Endometrial microvascular endothelial cells (primary cell): ENCODE results near the gene CHRM2. TPM values are rescaled to one million over a fixed set of nuclear protein-coding genes. Genes with fewer than 3 reads are reported as not detected.

ENCODE experiments used
- in situ Hi-C: cut with HindIII; loops from 2 replicates; pipeline ENCODE4 v1.10.0; 2017; ENCODE audit warnings: low sequenced_read_pairs, low pct_unique_long_range_greater_than_20kb; ENCODE audit errors: inconsistent ontology term
- total RNA-seq: library from RNA; depleted of rRNA; stranded (reverse); fragments of >200 nt; gene quantifications from one replicate; pipeline ENCODE4 v1.2.3, GENCODE V29; 2015; ENCODE audit errors: inconsistent ontology term

The CHRM2 gene
- total RNA-seq, 1 donor from 2014 or later = not detected

DNA sequence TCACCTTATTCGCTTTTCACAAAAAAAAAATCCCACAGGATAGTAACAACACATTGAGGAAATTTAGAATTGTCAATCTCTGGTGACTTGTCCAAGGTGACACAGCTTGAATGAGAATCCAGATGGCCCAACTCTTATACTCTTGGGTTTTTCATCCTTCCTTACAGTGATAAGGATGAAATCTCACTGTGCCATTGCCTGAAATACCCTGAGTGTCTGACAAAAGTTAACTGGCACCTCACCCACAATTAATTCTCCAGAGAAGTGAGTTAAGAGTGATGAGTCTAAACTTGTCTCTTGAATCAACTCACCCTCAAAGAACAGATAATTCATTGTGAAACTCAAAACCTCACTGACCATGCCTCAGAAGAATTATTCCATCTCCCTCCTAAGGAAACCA, 18.9 kb downstream of the CHRM2 start:
- in situ Hi-C loops = no loop called here

- in situ Hi-C loops = no loop called here
Observed at GRCh38 chr7:136890399-136890798, 21.9 kb downstream of the CHRM2 start.

DNA sequence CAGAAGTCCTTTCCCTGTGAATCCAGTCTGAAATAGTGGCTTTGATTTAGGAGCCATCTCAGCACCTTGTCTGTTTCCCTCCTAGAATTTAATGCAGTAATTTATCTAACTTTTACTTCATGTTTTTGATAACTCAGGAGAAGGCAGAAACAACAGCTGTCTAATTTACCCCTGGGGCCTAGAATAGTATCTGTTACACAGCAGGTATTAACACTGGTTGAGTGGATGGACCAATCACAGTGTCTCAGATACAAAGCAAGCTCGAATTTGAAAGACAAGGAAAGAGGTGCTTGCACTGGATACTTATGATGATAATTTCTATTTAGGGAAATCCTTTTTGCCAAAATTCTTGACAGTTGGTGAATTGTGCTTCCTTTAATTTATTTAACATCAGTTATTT, 23.4 kb downstream of the CHRM2 start:
- in situ Hi-C loops = no loop called here

- in situ Hi-C loops = no loop called here
Observed at GRCh38 chr7:136894789-136895188, 26.3 kb downstream of the CHRM2 start.

DNA sequence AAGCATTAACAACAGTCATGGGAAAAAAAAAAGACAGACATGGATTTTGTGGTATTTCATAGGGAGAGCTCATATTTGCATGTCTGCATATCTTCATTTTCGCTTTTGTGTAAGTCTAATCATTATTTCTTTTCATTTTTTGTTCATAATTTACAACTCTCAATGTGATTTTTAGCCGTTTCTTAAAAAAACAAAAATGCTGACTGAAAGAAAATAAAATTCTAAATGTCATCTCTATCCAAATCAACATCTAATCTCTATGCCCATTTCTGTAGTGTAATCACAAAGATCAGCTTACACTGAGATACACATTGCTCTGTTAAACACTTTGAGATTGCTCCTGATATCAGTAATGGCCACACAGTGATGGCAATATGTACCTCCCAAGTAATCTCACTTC, 29.2 kb downstream of the CHRM2 start:
- in situ Hi-C loops = no loop called here

GRCh38 chr7:136900005-136900404, 31.6 kb downstream of the CHRM2 start:
- in situ Hi-C loops = no loop called here

- in situ Hi-C loops = no loop called here
Observed at GRCh38 chr7:136910771-136911170, 42.3 kb downstream of the CHRM2 start.

GRCh38 chr7:136911344-136911743, 42.9 kb downstream of the CHRM2 start:
- in situ Hi-C loops = no loop called here

GRCh38 chr7:136912339-136912738, 43.9 kb downstream of the CHRM2 start:
- in situ Hi-C loops = no loop called here

- in situ Hi-C loops = no loop called here
Observed at GRCh38 chr7:136914016-136914415, 45.6 kb downstream of the CHRM2 start.

DNA sequence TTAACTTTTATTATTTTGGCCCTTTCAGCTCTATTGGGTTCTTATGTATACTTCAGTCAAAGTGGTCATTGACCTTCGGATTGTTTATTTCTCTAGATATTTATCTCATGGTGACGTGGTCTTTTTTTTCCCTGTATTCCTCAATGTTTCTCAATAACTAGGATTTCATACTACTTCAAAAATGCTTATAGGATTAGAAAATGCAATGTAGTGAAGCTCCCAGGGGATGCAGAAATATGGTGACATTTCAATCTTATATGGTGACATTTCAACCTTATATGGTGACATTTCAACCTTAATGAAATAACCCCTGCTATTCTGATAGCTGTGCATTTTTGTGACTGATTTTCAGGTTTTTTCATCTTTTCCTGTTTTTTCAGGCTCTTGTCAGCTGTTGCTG, 51.4 kb downstream of the CHRM2 start:
- in situ Hi-C loops = no loop called here

DNA sequence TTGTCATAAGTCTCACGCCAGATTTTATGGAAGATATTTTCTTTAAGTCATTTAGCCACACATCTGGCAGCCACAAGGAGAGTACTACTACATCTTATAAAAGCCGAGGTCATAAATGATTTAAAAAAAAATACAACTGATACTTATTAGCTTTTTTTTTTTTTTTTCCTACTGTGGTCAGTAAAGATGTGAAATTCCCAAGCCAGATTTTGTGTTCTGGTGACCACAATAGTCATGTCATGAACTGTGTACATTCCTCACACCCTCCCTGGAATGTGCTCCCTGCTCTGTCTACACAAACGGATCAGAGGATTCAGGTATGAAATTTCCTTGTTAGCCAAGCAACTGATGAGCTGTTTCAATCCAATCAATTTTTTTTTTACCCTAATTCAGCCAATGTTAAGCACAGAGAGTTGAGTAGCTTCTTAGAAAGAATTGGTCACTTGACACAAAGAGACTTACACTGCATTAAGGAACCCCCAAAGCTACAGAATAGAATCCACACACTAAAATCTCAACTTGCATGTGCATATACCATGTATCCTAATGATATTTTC, 54.7 kb downstream of the CHRM2 start:
- in situ Hi-C loops = no loop called here

GRCh38 chr7:136925044-136925443, 56.6 kb downstream of the CHRM2 start:
- in situ Hi-C loops = no loop called here

DNA sequence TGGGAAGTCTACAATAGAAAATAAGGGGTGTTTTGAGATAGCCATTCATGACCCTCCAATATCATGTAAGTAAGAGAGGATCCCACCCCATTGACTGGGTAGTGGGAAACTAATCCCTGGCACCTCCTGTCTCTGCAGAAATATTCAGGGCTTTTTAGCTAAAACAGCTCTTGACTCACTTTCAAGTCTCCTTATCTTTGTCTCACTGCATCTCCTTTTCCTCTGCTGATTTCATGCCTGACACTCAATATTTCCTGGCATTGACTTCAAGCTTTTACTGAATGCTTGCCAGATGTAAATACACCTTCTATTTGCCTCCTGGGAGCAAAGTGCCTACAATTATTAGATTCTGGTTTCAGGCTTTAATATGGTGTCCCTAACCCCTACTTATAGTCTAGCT, 57.1 kb downstream of the CHRM2 start:
- in situ Hi-C loops = no loop called here

DNA sequence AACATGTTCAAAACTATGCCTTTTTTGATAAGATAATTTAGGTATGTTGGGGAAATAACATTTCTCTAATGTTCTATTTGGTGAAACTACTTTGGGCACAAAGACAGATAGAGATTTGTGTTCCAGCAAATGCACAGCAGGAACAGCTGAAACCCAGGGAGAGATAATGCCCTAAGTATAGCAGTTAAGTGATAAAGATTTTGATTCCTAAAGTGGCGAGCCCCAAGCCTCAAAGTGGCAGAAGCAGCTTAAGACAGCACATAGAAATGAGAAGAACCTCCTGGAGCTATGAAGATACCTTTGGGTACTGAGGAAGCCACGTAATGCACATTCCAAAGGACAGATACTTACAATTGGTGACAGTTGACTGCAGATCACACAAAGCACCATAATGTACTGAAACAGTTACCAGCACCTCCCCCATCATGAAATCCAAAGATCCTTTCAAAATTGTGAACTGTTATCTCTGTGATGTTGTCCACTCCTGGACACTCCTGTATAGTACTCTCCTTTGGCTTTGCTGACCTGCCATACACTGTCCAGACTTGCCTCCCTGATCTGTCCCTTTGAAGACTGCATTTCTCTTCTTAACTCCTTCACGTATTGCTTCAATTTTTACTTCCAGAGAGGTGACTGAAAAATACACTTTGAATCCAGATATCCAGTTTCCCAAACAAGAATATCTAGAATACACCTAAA, 62.9 kb downstream of the CHRM2 start:
- in situ Hi-C loops = no loop called here

GRCh38 chr7:136937436-136937835, 69.0 kb downstream of the CHRM2 start:
- in situ Hi-C loops = no loop called here

DNA sequence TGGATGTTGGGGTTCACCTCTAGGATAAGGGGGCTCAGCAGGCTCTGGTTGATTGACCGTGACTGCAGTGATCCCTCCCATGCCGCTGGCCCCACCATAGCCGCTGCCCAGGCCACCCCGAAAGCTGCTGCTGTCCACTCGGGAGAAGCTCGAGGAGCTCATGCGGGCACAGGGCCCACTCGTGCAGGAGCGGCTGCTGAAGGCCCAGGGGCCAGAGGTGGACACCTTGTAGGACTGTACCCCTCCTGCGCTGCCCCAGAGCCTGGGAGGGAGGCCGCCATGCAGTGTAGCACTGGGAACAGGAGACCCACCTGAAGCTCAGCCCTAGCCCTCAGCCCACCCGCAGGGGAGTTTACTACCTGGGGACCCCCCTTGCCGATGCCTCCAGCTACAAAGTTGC, 70.0 kb downstream of the CHRM2 start:
- in situ Hi-C loops = no loop called here

DNA sequence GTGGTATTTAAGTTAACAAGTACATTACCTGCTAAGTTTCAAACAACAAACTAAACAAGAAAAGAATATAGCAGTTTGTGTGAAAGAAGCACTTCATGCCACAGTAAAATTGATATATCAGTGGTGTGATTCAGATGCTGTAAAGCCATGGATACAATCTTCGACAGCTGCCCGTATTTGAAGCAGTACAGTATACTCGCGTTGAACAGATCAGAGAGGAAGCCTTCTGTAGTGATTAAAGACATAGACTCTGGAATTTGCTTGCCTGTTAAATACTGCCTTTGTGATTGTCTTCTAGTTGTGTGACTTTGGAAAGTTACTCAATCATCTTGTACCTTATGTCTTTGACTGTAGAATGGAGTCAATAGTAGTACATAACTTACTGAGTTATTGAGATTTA, 71.7 kb downstream of the CHRM2 start:
- in situ Hi-C loops = no loop called here

DNA sequence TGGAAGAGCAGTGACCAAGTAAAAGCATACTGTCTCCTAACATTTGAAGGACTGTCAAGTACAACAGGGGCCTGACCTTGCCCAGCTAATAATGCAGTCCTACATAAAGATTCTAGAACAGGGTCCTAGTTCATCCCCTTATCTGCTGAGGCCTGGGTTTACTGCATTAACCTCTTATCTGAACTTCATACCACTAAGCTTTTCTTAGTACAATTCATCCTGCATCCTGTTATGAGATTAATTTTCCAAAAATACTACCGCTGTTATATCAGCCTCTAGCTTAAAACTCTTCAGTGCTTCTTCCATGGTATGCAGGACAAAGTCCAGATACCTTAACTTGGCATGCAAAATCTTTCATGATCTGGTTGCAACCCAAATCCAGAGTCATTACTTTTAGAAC, 72.5 kb downstream of the CHRM2 start:
- in situ Hi-C loops = no loop called here

DNA sequence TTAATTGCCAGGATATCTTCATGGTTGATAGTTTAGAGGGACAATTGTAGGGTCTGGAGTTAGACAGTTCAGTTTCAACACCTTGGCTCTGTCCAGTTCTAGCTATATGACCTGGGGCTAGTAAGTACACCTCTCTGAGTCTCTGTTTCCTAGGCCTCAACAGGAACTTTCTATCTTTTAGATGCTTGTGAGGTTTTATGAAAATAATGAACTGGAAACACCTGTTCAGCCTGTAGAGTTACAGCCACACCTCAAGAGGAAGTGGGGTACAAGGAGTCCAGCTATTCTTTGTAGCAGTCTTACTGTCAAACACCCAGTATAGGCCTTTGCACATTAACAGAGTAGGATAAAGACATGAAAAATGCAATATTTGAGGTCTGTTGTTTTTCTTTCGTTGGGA, 73.4 kb downstream of the CHRM2 start:
- in situ Hi-C loops = no loop called here

GRCh38 chr7:136942401-136942800, 73.9 kb downstream of the CHRM2 start:
- in situ Hi-C loops = no loop called here
